GM23338 (cell line): Measurements from ENCODE around the gene SMG6. TPM values are rescaled to one million over a fixed set of nuclear protein-coding genes. Genes with fewer than 3 reads are reported as not detected.

Source experiments
- ATAC-seq: fragments of 200-7000 bp; cut with Tn5 transposase; 3 replicates; pipeline ENCODE4 v1.9.1; 2020
- DNase-seq: peaks from one replicate; pipeline ENCODE4 v3.0.0-alpha.2; 2015; ENCODE audit warnings: low spot score
- H2AFZ ChIP-seq: fragments of 200-600 bp; sonication (generic); 2 replicates; pipeline ENCODE4 v1.8.0; 2016; ENCODE audit warnings: antibody characterized with exemption, mild to moderate bottlenecking, moderate library complexity
- H3F3A ChIP-seq: fragments of 200-600 bp; sonication (generic); replicated peaks from 2 replicates; pipeline ENCODE4 v1.8.0; 2017; ENCODE audit warnings: antibody characterized with exemption, mixed run types, low read depth
- H3K27ac ChIP-seq: fragments of 200-600 bp; sonication (generic); 2 replicates; pipeline ENCODE4 v1.6.1; 2016; ENCODE audit warnings: low read depth
- H3K27me3 ChIP-seq: fragments of 200-600 bp; sonication (generic); 2 replicates; pipeline ENCODE4 v1.8.0; 2016; ENCODE audit warnings: mild to moderate bottlenecking, mixed run types, moderate library complexity; ENCODE audit not compliant: insufficient read depth
- H3K36me3 ChIP-seq: fragments of 200-600 bp; sonication (generic); 2 replicates; pipeline ENCODE4 v1.8.0; 2016; ENCODE audit warnings: mild to moderate bottlenecking; ENCODE audit not compliant: insufficient read depth
- H3K4me1 ChIP-seq: fragments of 200-600 bp; sonication (generic); 2 replicates; pipeline ENCODE4 v1.8.0; 2016; ENCODE audit warnings: mild to moderate bottlenecking, moderate library complexity; ENCODE audit not compliant: insufficient read depth
- H3K4me2 ChIP-seq: fragments of 200-600 bp; sonication (generic); 2 replicates; pipeline ENCODE4 v1.7.1; 2017; ENCODE audit warnings: mixed run types
- H3K4me3 ChIP-seq: fragments of 200-600 bp; sonication (generic); 2 replicates; pipeline ENCODE4 v1.6.1; 2016; ENCODE audit warnings: mixed run types
- H3K79me2 ChIP-seq: fragments of 200-600 bp; sonication (generic); replicated peaks from 2 replicates; pipeline ENCODE4 v1.8.0; 2017; ENCODE audit warnings: mild to moderate bottlenecking; ENCODE audit not compliant: insufficient read depth
- H3K9me2 ChIP-seq: fragments of 200-600 bp; sonication (generic); 2 replicates; pipeline ENCODE4 v1.8.0; 2017; ENCODE audit not compliant: insufficient read depth
- H4K20me1 ChIP-seq: fragments of 200-600 bp; sonication (generic); replicated peaks from 2 replicates; pipeline ENCODE4 v1.8.0; 2017; ENCODE audit warnings: mild to moderate bottlenecking; ENCODE audit not compliant: insufficient read depth
- H3K27ac Mint-ChIP-seq: 2 replicates; pipeline ENCODE4 v1.8.0; 2020; ENCODE audit warnings: inconsistent platforms, mild to moderate bottlenecking, moderate library complexity, mixed read lengths
- H3K27me3 Mint-ChIP-seq: 3 replicates; pipeline ENCODE4 v1.8.0; 2022; ENCODE audit warnings: low read depth, mild to moderate bottlenecking, moderate library complexity, mixed read lengths, inconsistent platforms; ENCODE audit not compliant: insufficient read depth, poor library complexity
- H3K36me3 Mint-ChIP-seq: 3 replicates; pipeline ENCODE4 v1.8.0; 2021; ENCODE audit warnings: low read depth, mild to moderate bottlenecking, inconsistent platforms, moderate library complexity, mixed read lengths
- H3K4me1 Mint-ChIP-seq: 3 replicates; pipeline ENCODE4 v1.8.0; 2020; ENCODE audit warnings: mild to moderate bottlenecking, inconsistent platforms, mixed read lengths
- H3K4me3 Mint-ChIP-seq: 3 replicates; pipeline ENCODE4 v1.8.0; 2021; ENCODE audit warnings: moderate library complexity, mild to moderate bottlenecking, inconsistent platforms, mixed read lengths
- H3K9me3 Mint-ChIP-seq: 3 replicates; pipeline ENCODE4 v1.8.0; 2020; ENCODE audit warnings: moderate library complexity, mild to moderate bottlenecking, inconsistent platforms, mixed read lengths
- CREB1 ChIP-seq: fragments of 250-450 bp; sonication (Bioruptor Pico); IDR thresholded peaks from 2 replicates; pipeline ENCODE4 v1.5.0; 2020; ENCODE audit warnings: low read depth, mild to moderate bottlenecking, moderate library complexity
- CTCF ChIP-seq, 2 experiments: fragments of 200-600 bp in 1 of 2; sonication (generic) in 1 of 2; conservative IDR thresholded peaks; 2 replicates each; pipeline versions ENCODE4 v1.5.1 to v1.6.1; 2016 to 2017; ENCODE audit warnings: antibody characterized with exemption in 2 of 2, low read depth in 2 of 2, mild to moderate bottlenecking in 2 of 2, moderate library complexity in 1 of 2
- EZH2phosphoT487 ChIP-seq: fragments of 200-600 bp; sonication (generic); IDR thresholded peaks from one replicate; pipeline ENCODE4 v1.8.1; 2018; ENCODE audit warnings: antibody characterized with exemption; ENCODE audit not compliant: unreplicated experiment
- NANOG ChIP-seq: IDR thresholded peaks from 2 replicates; pipeline ENCODE4 v1.6.1; 2016; ENCODE audit warnings: antibody characterized with exemption, borderline replicate concordance
- REST ChIP-seq: IDR thresholded peaks from one replicate; pipeline ENCODE4 v1.6.1; 2018; ENCODE audit warnings: antibody characterized with exemption; ENCODE audit not compliant: unreplicated experiment
- STAT1 ChIP-seq: IDR thresholded peaks from one replicate; pipeline ENCODE4 v1.6.1; 2016; ENCODE audit warnings: antibody characterized with exemption; ENCODE audit not compliant: unreplicated experiment
- ZNF114 ChIP-seq: fragments of 250-450 bp; sonication (Bioruptor Pico); IDR thresholded peaks from 2 replicates; pipeline ENCODE4 v1.5.0; 2020; ENCODE audit warnings: mild to moderate bottlenecking, moderate library complexity
- ZNF331 ChIP-seq: fragments of 250-450 bp; sonication (Bioruptor Pico); IDR thresholded peaks from 2 replicates; pipeline ENCODE4 v1.5.0; 2020; ENCODE audit warnings: low read depth, mild to moderate bottlenecking, moderate library complexity
- ZNF462 ChIP-seq: fragments of 250-450 bp; sonication (Bioruptor Pico); IDR thresholded peaks from 2 replicates; pipeline ENCODE4 v1.5.0; 2020; ENCODE audit warnings: mild to moderate bottlenecking, moderate library complexity
- polyA plus RNA-seq: library from polyadenylated mRNA; unstranded; fragments of >200 nt; fragmentation: Nextera tagmentation; extraction: Ambion mirVana; gene quantifications from 2 replicates; pipeline ENCODE4 v1.2.1, GENCODE V29; 2016
- total RNA-seq: library from RNA; depleted of rRNA; stranded (reverse); fragments of >200 nt; shearing (Covaris generic); gene quantifications from 2 replicates; pipeline ENCODE4 v1.2.3, GENCODE V29; 2014

Gene SMG6
- total and polyA plus RNA-seq, 2 experiments from 2014 or later = 10.4 to 43.1 TPM

GRCh38 chr17:2042390-2042847 is 261.2 kb downstream of the SMG6 start:
- H3K4me2 ChIP-seq = peak overlapping the region; percentile 96
- H3K36me3 Mint-ChIP-seq = peaks cover 16% of the 10 kb centered on the region
- peak overlapping the region; percentile 96 for H3K27ac Mint-ChIP-seq
- peak; percentile 46 for DNase-seq
- H3K9me3 Mint-ChIP-seq = no peaks in the 10 kb centered on the region
- H3K4me3 ChIP-seq = peak overlapping the region; percentile 87
- peaks cover 7% of the 10 kb centered on the region for H3K4me1 ChIP-seq
- peaks cover 7% of the 10 kb centered on the region; the same call in 1 of the 2 replicates for H3K36me3 ChIP-seq
- H3K4me3 Mint-ChIP-seq = peak overlapping the region; percentile 97
- H3K9me2 ChIP-seq = no peaks in the 10 kb centered on the region
- H3K27me3 Mint-ChIP-seq = peaks cover 23% of the 10 kb centered on the region
- H2AFZ ChIP-seq = peak overlapping the region; percentile 92; the same call in 1 of the 2 replicates
- ATAC-seq = peak; percentile 50
- no peaks in the 10 kb centered on the region for H3K79me2 ChIP-seq
- TF ChIP-seq CREB1 (CRISPR knock-in tag) = no peak
- no peak for TF ChIP-seq EZH2phosphoT487
- no peak for TF ChIP-seq ZNF462
- no peak for TF ChIP-seq ZNF331 (CRISPR knock-in tag)
- peak in 1 of 2 experiments; percentile 28; a peak in 2 of 4 replicates for TF ChIP-seq CTCF (conservative IDR thresholded peaks at IDR 0.05; ENCODE audit: low read depth in 2 of 2)
- TF ChIP-seq NANOG = no peak
- TF ChIP-seq ZNF114 (CRISPR knock-in tag) = no peak
- no peak for TF ChIP-seq STAT1
- TF ChIP-seq REST = no peak
- peaks cover 23% of the 10 kb centered on the region for H3K27me3 ChIP-seq
- peak overlapping the region; percentile 55 for H3K27ac ChIP-seq
- H3K4me1 Mint-ChIP-seq = peaks cover 5% of the 10 kb centered on the region; the same call in 2 of the 3 replicates
- H4K20me1 ChIP-seq = no peaks in the 10 kb centered on the region; the same call in 1 of the 2 replicates
- peaks cover 10% of the 10 kb centered on the region; the same call in 1 of the 2 replicates for H3F3A ChIP-seq
